Spinal cord (tissue), 10 donors: ENCODE results near the gene COL25A1. TPM values are rescaled to one million over a fixed set of nuclear protein-coding genes. Genes with fewer than 3 reads are reported as not detected.
"Not testable (repeated sequence)": the region's sequence is repeated elsewhere in the genome, so short reads cannot be mapped to it uniquely, and the experiment has no call there.

Experiments
- DNase-seq, 6 donors: peaks; one replicate each; pipeline versions ENCODE4 v3.0.0 to v3.0.0-alpha.2; 2013 to 2015; ENCODE audit warnings: low spot score in 6 of 6, low read depth in 4 of 6
- H3K27ac ChIP-seq: one replicate; pipeline ENCODE4 v1.5.1; 2013; ENCODE audit warnings: low read depth, low read length, control low read depth
- H3K27me3 ChIP-seq: one replicate; pipeline ENCODE4 v1.6.1; 2013; ENCODE audit warnings: low read length; ENCODE audit not compliant: control insufficient read depth, insufficient read depth
- H3K36me3 ChIP-seq: one replicate; pipeline ENCODE4 v1.6.1; 2013; ENCODE audit warnings: low read length; ENCODE audit not compliant: control insufficient read depth, insufficient read depth
- H3K4me1 ChIP-seq: one replicate; pipeline ENCODE4 v1.6.1; 2013; ENCODE audit warnings: low read length; ENCODE audit not compliant: control insufficient read depth, insufficient read depth
- H3K4me3 ChIP-seq: one replicate; pipeline ENCODE4 v1.5.1; 2013; ENCODE audit warnings: low read depth, low read length, control low read depth
- H3K9me3 ChIP-seq: one replicate; pipeline ENCODE4 v1.6.1; 2013; ENCODE audit warnings: low read length; ENCODE audit not compliant: control insufficient read depth, insufficient read depth
- WGBS: methylation state at CpG from one replicate; pipeline ENCODE4 v1.1.5; 2013; ENCODE audit warnings: missing lambda C conversion rate; ENCODE audit not compliant: insufficient coverage; 5-methylcytosine and 5-hydroxymethylcytosine counted together
- polyA plus RNA-seq, 2 donors: library from polyadenylated mRNA; unstranded; fragments of 120-200 nt; gene quantifications; one replicate each; pipeline ENCODE4 v1.2.1, GENCODE V29; 2013; ENCODE audit not compliant: insufficient read length in 2 of 2
- total RNA-seq, 2 donors: library from RNA; depleted of rRNA in 1 of 2; stranded (reverse); fragments of 120-200 nt in 1 of 2; fragments of >200 nt in 1 of 2; gene quantifications; one replicate each; pipeline versions ENCODE4 v1.2.3 to v1.2.4, GENCODE V29; 2013 to 2014
- donor health status: healthy.

COL25A1 gene
- total and polyA plus RNA-seq, 4 donors = 9.3 to 33.6 (median 13.4) TPM

GRCh38 chr4:109149836-109150235, 152.6 kb downstream of the COL25A1 start:
- Histone ChIP-seq H3K4me3 (no peak overlapping the region), H3K27me3 (no peaks in the 10 kb centered on the region), H3K36me3 (no peaks in the 10 kb centered on the region), H3K4me1 (no peaks in the 10 kb centered on the region), H3K27ac (no peak overlapping the region), H3K9me3 (no peaks in the 10 kb centered on the region)
- DNase-seq = no peak

- WGBS = 97% methylated on average over 2 of the region's 2 CpGs
- Histone ChIP-seq H3K27ac (no peak overlapping the region), H3K27me3 (no peaks in the 10 kb centered on the region), H3K36me3 (no peaks in the 10 kb centered on the region), H3K4me1 (peaks cover 4% of the 10 kb centered on the region), H3K9me3 (no peaks in the 10 kb centered on the region), H3K4me3 (no peak overlapping the region)
- no peak for DNase-seq
Observed at GRCh38 chr4:109148577-109149075, 153.8 kb downstream of the COL25A1 start.

GRCh38 chr4:109147135-109147534, 155.3 kb downstream of the COL25A1 start:
- no peak for DNase-seq
- no peak overlapping the region for H3K4me3 ChIP-seq
- H3K4me1 ChIP-seq = peaks cover 4% of the 10 kb centered on the region
- no peaks in the 10 kb centered on the region for H3K36me3 ChIP-seq
- no peak overlapping the region for H3K27ac ChIP-seq
- no CpG with 5 or more reads among the region's 1 CpG for WGBS
- H3K27me3 ChIP-seq = no peaks in the 10 kb centered on the region
- H3K9me3 ChIP-seq = no peaks in the 10 kb centered on the region

GRCh38 chr4:109146499-109146898, 156.0 kb downstream of the COL25A1 start:
- no peaks in the 10 kb centered on the region for H3K27me3 ChIP-seq
- no CpG with 5 or more reads among the region's 1 CpG for WGBS

GRCh38 chr4:109138125-109138524, 164.3 kb downstream of the COL25A1 start:
- H3K9me3 ChIP-seq, H3K27me3 ChIP-seq, DNase-seq, H3K4me3 ChIP-seq, H3K4me1 ChIP-seq, H3K27ac ChIP-seq, H3K36me3 ChIP-seq: not testable (repeated sequence)
- WGBS = 100% methylated on average over 1 of the region's 2 CpGs

More at GRCh38 chr4:109146499-109146898, 156.0 kb downstream of the COL25A1 start:
- peaks cover 4% of the 10 kb centered on the region for H3K4me1 ChIP-seq
- H3K27ac ChIP-seq = no peak overlapping the region
- peak in 1 of 6 donors; percentile 25 for DNase-seq
- H3K36me3 ChIP-seq = no peaks in the 10 kb centered on the region
- H3K9me3 ChIP-seq = no peaks in the 10 kb centered on the region
- no peak overlapping the region for H3K4me3 ChIP-seq

- H3K4me3 ChIP-seq = no peak overlapping the region
- no peaks in the 10 kb centered on the region for H3K36me3 ChIP-seq
- H3K27ac ChIP-seq = no peak overlapping the region
- no peaks in the 10 kb centered on the region for H3K27me3 ChIP-seq
- no peaks in the 10 kb centered on the region for H3K4me1 ChIP-seq
- no peak for DNase-seq
- no peaks in the 10 kb centered on the region for H3K9me3 ChIP-seq
Observed at GRCh38 chr4:109134921-109135320, 167.5 kb downstream of the COL25A1 start.

GRCh38 chr4:109134268-109134667, 168.2 kb downstream of the COL25A1 start:
- DNase-seq = no peak
- Histone ChIP-seq H3K4me1 (no peaks in the 10 kb centered on the region), H3K27me3 (no peaks in the 10 kb centered on the region), H3K36me3 (no peaks in the 10 kb centered on the region), H3K9me3 (no peaks in the 10 kb centered on the region), H3K4me3 (no peak overlapping the region), H3K27ac (no peak overlapping the region)
- WGBS = 100% methylated on average over 1 of the region's 2 CpGs

GRCh38 chr4:109131559-109131958, 170.9 kb downstream of the COL25A1 start:
- H3K4me3 ChIP-seq = no peak overlapping the region
- no peaks in the 10 kb centered on the region for H3K27me3 ChIP-seq
- no peaks in the 10 kb centered on the region for H3K4me1 ChIP-seq
- DNase-seq = no peak
- H3K9me3 ChIP-seq = no peaks in the 10 kb centered on the region
- H3K27ac ChIP-seq = no peak overlapping the region
- H3K36me3 ChIP-seq = no peaks in the 10 kb centered on the region
- 91% methylated on average over 3 of the region's 6 CpGs for WGBS

- no peak overlapping the region for H3K27ac ChIP-seq
- no peak overlapping the region for H3K4me3 ChIP-seq
- WGBS = 100% methylated on average over 2 of the region's 2 CpGs
- H3K9me3 ChIP-seq = no peaks in the 10 kb centered on the region
- no peak for DNase-seq
- H3K27me3 ChIP-seq = no peaks in the 10 kb centered on the region
- H3K36me3 ChIP-seq = no peaks in the 10 kb centered on the region
- H3K4me1 ChIP-seq = no peaks in the 10 kb centered on the region
Observed at GRCh38 chr4:109128589-109128988, 173.9 kb downstream of the COL25A1 start.

- no peak for DNase-seq
- Histone ChIP-seq H3K27ac (no peak overlapping the region), H3K27me3 (no peaks in the 10 kb centered on the region), H3K9me3 (no peaks in the 10 kb centered on the region), H3K36me3 (no peaks in the 10 kb centered on the region), H3K4me3 (no peak overlapping the region), H3K4me1 (no peaks in the 10 kb centered on the region)
- 100% methylated on average over 1 of the region's 2 CpGs for WGBS
Observed at GRCh38 chr4:109127866-109128265, 174.6 kb downstream of the COL25A1 start.
